Stimulated activated CD4-positive, alpha-beta T cell treated with anti-CD3 and anti-CD28 coated beads, Interleukin-12 subunit alpha, Interleukin-12 subunit beta, amount 100 ng/mL, for 24 hours (primary cell): ENCODE measurements around the gene PDE9A.

Experiments
- DNase-seq, 2 experiments: peaks; one replicate each; pipeline ENCODE4 v3.0.0-alpha.2; 2020; ENCODE audit warnings: low read depth in 2 of 2

Gene PDE9A

GRCh38 chr21:42657676-42658319 is 4.4 kb downstream of the PDE9A start:
- DNase-seq: no peak

- no peak for DNase-seq
These were observed 5.1 kb downstream of the PDE9A start for GRCh38 chr21:42658320-42659105.

- no peak for DNase-seq
These were observed 6.1 kb downstream of the PDE9A start for GRCh38 chr21:42659416-42660117.

- DNase-seq: no peak
These were observed 6.7 kb downstream of the PDE9A start for GRCh38 chr21:42660118-42660470.

GRCh38 chr21:42661688-42662429 is 8.4 kb downstream of the PDE9A start:
- DNase-seq: no peak

- DNase-seq: no peak
These were observed 9.2 kb downstream of the PDE9A start for GRCh38 chr21:42662430-42663199.

- DNase-seq: no peak
These were observed 9.9 kb downstream of the PDE9A start for GRCh38 chr21:42663200-42663750.

- DNase-seq: no peak
These were observed 10.6 kb downstream of the PDE9A start for GRCh38 chr21:42663860-42664535.

GRCh38 chr21:42664614-42665013 is 11.2 kb downstream of the PDE9A start:
- no peak for DNase-seq

GRCh38 chr21:42665026-42665425 is 11.6 kb downstream of the PDE9A start:
- no peak for DNase-seq

- no peak for DNase-seq
These were observed 12.1 kb downstream of the PDE9A start for GRCh38 chr21:42665484-42665883.

GRCh38 chr21:42666023-42666747 is 12.8 kb downstream of the PDE9A start:
- DNase-seq: peak in 1 of 2 experiments; percentile 16

- no peak for DNase-seq
These were observed 13.5 kb downstream of the PDE9A start for GRCh38 chr21:42666925-42667324.

GRCh38 chr21:42668298-42668992 is 15.0 kb downstream of the PDE9A start:
- no peak for DNase-seq

GRCh38 chr21:42669041-42669440 is 15.6 kb downstream of the PDE9A start:
- DNase-seq: no peak

GRCh38 chr21:42670058-42670880 is 16.8 kb downstream of the PDE9A start:
- no peak for DNase-seq

- DNase-seq: no peak
These were observed 17.5 kb downstream of the PDE9A start for GRCh38 chr21:42670884-42671283.
